Tibial nerve (tissue), 4 donors: ENCODE data around the gene EYA2. TPM values are rescaled to one million over a fixed set of nuclear protein-coding genes. Genes with fewer than 3 reads are reported as not detected.

Experiments
- DNase-seq, 2 donors: peaks; one replicate each; pipeline ENCODE4 v3.0.0-alpha.2; 2019; ENCODE audit warnings: low spot score in 2 of 2
- H3K27ac ChIP-seq, 4 donors: fragments of 200-600 bp; sonication (generic) in 3 of 4; one replicate each; pipeline ENCODE4 v1.5.1; 2017 to 2019; ENCODE audit warnings: mild to moderate bottlenecking in 1 of 4
- H3K27me3 ChIP-seq, 2 donors: fragments of 200-600 bp; sonication (generic) in 1 of 2; one replicate each; pipeline versions ENCODE4 v1.5.1 to v1.6.0; 2017 to 2019
- H3K36me3 ChIP-seq, 3 donors: fragments of 200-600 bp; sonication (generic); one replicate each; pipeline ENCODE4 v1.5.1; 2018 to 2019
- H3K4me1 ChIP-seq, 4 donors: fragments of 200-600 bp; sonication (generic) in 3 of 4; one replicate each; pipeline ENCODE4 v1.5.1; 2017 to 2019
- H3K4me3 ChIP-seq, 4 donors: fragments of 200-600 bp; sonication (generic) in 3 of 4; one replicate each; pipeline ENCODE4 v1.5.1; 2017 to 2019; ENCODE audit warnings: mild to moderate bottlenecking in 1 of 4, moderate library complexity in 1 of 4
- H3K9me3 ChIP-seq, 4 donors: fragments of 200-600 bp; sonication (generic) in 3 of 4; one replicate each; pipeline ENCODE4 v1.5.1; 2017 to 2019
- CTCF ChIP-seq, 5 experiments: fragments of 200-600 bp in 3 of 5; fragments of 450-650 bp in 2 of 5; sonication (generic) in 3 of 5; IDR thresholded peaks; one replicate each; pipeline ENCODE4 v1.5.1; 2016 to 2019; ENCODE audit warnings: antibody characterized with exemption in 5 of 5, mild to moderate bottlenecking in 3 of 5, moderate library complexity in 2 of 5
- EP300 ChIP-seq, 2 donors: sonication (generic); formaldehyde crosslinking; IDR thresholded peaks; one replicate each; pipeline ENCODE4 v1.6.1; 2017; ENCODE audit warnings: antibody characterized with exemption in 2 of 2, mild to moderate bottlenecking in 1 of 2
- POLR2A ChIP-seq, 2 donors: fragments of 450-650 bp; IDR thresholded peaks; one replicate each; pipeline ENCODE4 v1.6.1; 2017; ENCODE audit warnings: antibody characterized with exemption in 2 of 2, mild to moderate bottlenecking in 2 of 2, moderate library complexity in 2 of 2
- WGBS, 2 donors: methylation state at CpG; one replicate each; pipeline ENCODE4 v1.1.5; 2018; 5-methylcytosine and 5-hydroxymethylcytosine counted together
- total RNA-seq, 4 donors: library from RNA; depleted of rRNA; stranded (reverse); fragments of >200 nt; gene quantifications; one replicate each; pipeline ENCODE4 v1.1.0, GENCODE V29; 2016

Gene EYA2
- total RNA-seq, 4 donors from 2014 or later = 13.8 to 25.5 (median 20.2) TPM

- H3K27me3 ChIP-seq = no peaks in the 10 kb centered on the region
- no peak overlapping the region for H3K27ac ChIP-seq
- WGBS, 2 donors = 88 to 95% methylated on average over 2 of the region's 2 CpGs
- peaks cover 0 to 22% (median 0%) of the 10 kb centered on the region in 4 donors for H3K4me1 ChIP-seq
- peaks cover 0 to 16% (median 0%) of the 10 kb centered on the region in 3 donors for H3K36me3 ChIP-seq
- TF ChIP-seq EP300 (IDR thresholded peaks at IDR 0.05) (no peak), POLR2A (IDR thresholded peaks at IDR 0.05) (no peak), CTCF (IDR thresholded peaks at IDR 0.05) (no peak)
- DNase-seq = no peak
- H3K4me3 ChIP-seq = no peak overlapping the region
- no peaks in the 10 kb centered on the region for H3K9me3 ChIP-seq
These were observed 98.0 kb downstream of the EYA2 start for GRCh38 chr20:46992640-46993035.

- Histone ChIP-seq H3K27ac (no peak overlapping the region), H3K9me3 (no peaks in the 10 kb centered on the region), H3K4me3 (no peak overlapping the region), H3K27me3 (no peaks in the 10 kb centered on the region), H3K4me1 (peaks cover 0 to 22% (median 0%) of the 10 kb centered on the region in 4 donors), H3K36me3 (peaks cover 0 to 16% (median 0%) of the 10 kb centered on the region in 3 donors)
- WGBS, 2 donors = 68 to 73% methylated on average over 4 of the region's 4 CpGs
- no peak for TF ChIP-seq POLR2A (IDR thresholded peaks at IDR 0.05)
- TF ChIP-seq EP300 (IDR thresholded peaks at IDR 0.05) = no peak
- TF ChIP-seq CTCF (IDR thresholded peaks at IDR 0.05) = no peak
- no peak for DNase-seq
These were observed 98.9 kb downstream of the EYA2 start for GRCh38 chr20:46993465-46994095.

- DNase-seq = no peak
- Histone ChIP-seq H3K4me1 (peaks cover 0 to 21% (median 0%) of the 10 kb centered on the region in 4 donors), H3K9me3 (no peaks in the 10 kb centered on the region), H3K27me3 (no peaks in the 10 kb centered on the region), H3K36me3 (peaks cover 0 to 16% (median 0%) of the 10 kb centered on the region in 3 donors), H3K27ac (no peak overlapping the region), H3K4me3 (no peak overlapping the region)
- 76 to 77% methylated on average over 5 of the region's 5 CpGs for WGBS, 2 donors
- TF ChIP-seq POLR2A (IDR thresholded peaks at IDR 0.05) (no peak), CTCF (IDR thresholded peaks at IDR 0.05) (no peak), EP300 (IDR thresholded peaks at IDR 0.05) (no peak)
These were observed 99.7 kb downstream of the EYA2 start for GRCh38 chr20:46994341-46994740.

GRCh38 chr20:46995561-46996142 is 101.0 kb downstream of the EYA2 start:
- Histone ChIP-seq H3K36me3 (peaks cover 0 to 16% (median 0%) of the 10 kb centered on the region in 3 donors), H3K4me1 (peaks cover 0 to 7% (median 0%) of the 10 kb centered on the region in 4 donors), H3K27ac (no peak overlapping the region), H3K27me3 (no peaks in the 10 kb centered on the region), H3K4me3 (no peak overlapping the region), H3K9me3 (no peaks in the 10 kb centered on the region)
- DNase-seq = no peak
- 72 to 78% methylated on average over 5 of the region's 5 CpGs for WGBS, 2 donors
- TF ChIP-seq POLR2A (IDR thresholded peaks at IDR 0.05) = no peak
- no peak for TF ChIP-seq CTCF (IDR thresholded peaks at IDR 0.05)
- no peak for TF ChIP-seq EP300 (IDR thresholded peaks at IDR 0.05)

GRCh38 chr20:46997187-46997586 is 102.5 kb downstream of the EYA2 start:
- no peak overlapping the region for H3K4me3 ChIP-seq
- no peak for DNase-seq
- WGBS, 2 donors = 71 to 76% methylated on average over 2 of the region's 2 CpGs

More at GRCh38 chr20:46997187-46997586, 102.5 kb downstream of the EYA2 start:
- no peak overlapping the region for H3K27ac ChIP-seq
- H3K9me3 ChIP-seq = no peaks in the 10 kb centered on the region
- peaks cover 0 to 24% (median 0%) of the 10 kb centered on the region in 3 donors for H3K36me3 ChIP-seq
- no peaks in the 10 kb centered on the region for H3K4me1 ChIP-seq
- H3K27me3 ChIP-seq = no peaks in the 10 kb centered on the region
- no peak for TF ChIP-seq CTCF (IDR thresholded peaks at IDR 0.05)
- TF ChIP-seq EP300 (IDR thresholded peaks at IDR 0.05) = no peak
- TF ChIP-seq POLR2A (IDR thresholded peaks at IDR 0.05) = no peak
